ENCODE results near the gene ACAT1. TPM values are rescaled to one million over a fixed set of nuclear protein-coding genes. Genes with fewer than 3 reads are reported as not detected.

The ACAT1 gene
- total RNA-seq (2022; extraction: Qiagen RNA extraction; ENCODE audit: low read depth): 62.5 to 91.5 TPM (median 65.0 TPM) in 5 replicates

GRCh38 chr11:108121274-108122155 is at the start of gene ACAT1:
TSS of gene ACAT1 (plus strand) at chr11:108121567. CDS start at chr11:108121607, 40 bp downstream.

Other genes with a start within 250 kb of the ACAT1 start
- 0.21 to 0.72 TPM (median 0.55 TPM) in 5 replicates for gene RAB39A, start 193.1 kb upstream of the ACAT1 start, total RNA-seq (2022; extraction: Qiagen RNA extraction; ENCODE audit: low read depth)
- gene CUL5, start 112.7 kb upstream of the ACAT1 start, total RNA-seq (2022; extraction: Qiagen RNA extraction; ENCODE audit: low read depth): 6.5 to 10.2 TPM (median 8.5 TPM) in 5 replicates
- gene NPAT, start 101.1 kb downstream of the ACAT1 start, total RNA-seq (2022; extraction: Qiagen RNA extraction; ENCODE audit: low read depth): 3.8 to 6.2 TPM (median 4.6 TPM) in 5 replicates
- gene ATM, start 101.5 kb downstream of the ACAT1 start, total RNA-seq (2022; extraction: Qiagen RNA extraction; ENCODE audit: low read depth): 9.4 to 15.6 TPM (median 11.0 TPM) in 5 replicates